Measurements from ENCODE around the gene F10.

GRCh38 chr13:113082198-113083021 is 40.2 kb upstream of the F10 start:
- TF ChIP-seq, protein P1, sequence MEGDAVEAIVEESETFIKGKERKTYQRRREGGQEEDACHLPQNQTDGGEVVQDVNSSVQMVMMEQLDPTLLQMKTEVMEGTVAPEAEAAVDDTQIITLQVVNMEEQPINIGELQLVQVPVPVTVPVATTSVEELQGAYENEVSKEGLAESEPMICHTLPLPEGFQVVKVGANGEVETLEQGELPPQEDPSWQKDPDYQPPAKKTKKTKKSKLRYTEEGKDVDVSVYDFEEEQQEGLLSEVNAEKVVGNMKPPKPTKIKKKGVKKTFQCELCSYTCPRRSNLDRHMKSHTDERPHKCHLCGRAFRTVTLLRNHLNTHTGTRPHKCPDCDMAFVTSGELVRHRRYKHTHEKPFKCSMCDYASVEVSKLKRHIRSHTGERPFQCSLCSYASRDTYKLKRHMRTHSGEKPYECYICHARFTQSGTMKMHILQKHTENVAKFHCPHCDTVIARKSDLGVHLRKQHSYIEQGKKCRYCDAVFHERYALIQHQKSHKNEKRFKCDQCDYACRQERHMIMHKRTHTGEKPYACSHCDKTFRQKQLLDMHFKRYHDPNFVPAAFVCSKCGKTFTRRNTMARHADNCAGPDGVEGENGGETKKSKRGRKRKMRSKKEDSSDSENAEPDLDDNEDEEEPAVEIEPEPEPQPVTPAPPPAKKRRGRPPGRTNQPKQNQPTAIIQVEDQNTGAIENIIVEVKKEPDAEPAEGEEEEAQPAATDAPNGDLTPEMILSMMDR (IDR thresholded peaks at IDR 0.05), result no peak
- no peak for TF ChIP-seq POLR2A (IDR thresholded peaks at IDR 0.05)
- no peak for TF ChIP-seq POLR2AphosphoS5 (IDR thresholded peaks at IDR 0.05)

All from prostate gland (tissue), 2 donors.